Kasumi-1 (cell line): ENCODE data around the gene SGMS1.
"Not testable (repeated sequence)": the region's sequence is repeated elsewhere in the genome, so short reads cannot be mapped to it uniquely, and the experiment has no call there.

Source experiments
- DNase-seq, 2 experiments: peaks; one replicate each; lab custom pipeline; 2025; lab: John Stamatoyannopoulos, UW

The SGMS1 gene

DNA sequence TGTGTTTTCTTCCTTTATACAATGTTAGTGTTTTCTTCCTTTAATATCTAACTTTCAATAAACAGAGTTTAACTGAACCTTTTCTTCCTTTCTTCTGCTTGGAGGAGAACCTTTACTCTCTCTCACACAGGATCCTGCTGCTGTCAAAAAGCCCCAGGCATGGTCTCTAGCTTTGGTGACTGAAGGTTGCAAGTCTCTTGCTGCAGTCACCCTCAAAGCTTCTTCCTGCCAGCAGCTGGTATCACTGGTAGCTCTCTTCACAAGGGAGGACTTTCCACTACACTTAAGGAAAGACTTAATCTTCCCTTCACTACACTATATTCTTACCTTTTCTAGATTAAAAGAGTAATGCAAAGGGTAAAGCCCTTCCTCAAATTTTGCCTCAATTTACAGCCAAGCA is 153.4 kb downstream of the SGMS1 start:
- peak; percentile 49 to 58 for DNase-seq

DNA sequence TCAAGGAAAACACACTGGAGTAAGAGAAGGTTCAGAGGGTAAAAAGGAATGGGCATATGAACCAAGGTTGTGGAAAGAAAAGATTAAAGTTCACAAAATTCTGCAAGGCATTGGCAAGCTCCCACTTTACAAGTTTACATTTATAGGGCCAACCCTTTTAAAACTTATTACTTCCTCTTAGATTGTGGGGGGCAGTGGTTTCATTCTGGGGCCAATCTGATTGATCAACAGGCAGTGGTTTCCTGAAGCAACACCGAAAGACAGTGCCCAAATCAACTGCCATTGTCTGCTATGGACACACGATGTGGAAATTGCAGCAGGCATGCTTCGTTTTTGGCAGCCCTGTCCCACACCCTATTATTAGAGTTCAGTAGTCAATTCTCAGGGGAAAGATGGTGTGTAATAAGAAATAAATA is 154.0 kb downstream of the SGMS1 start:
- DNase-seq, result peak; percentile 66 to 72

DNA sequence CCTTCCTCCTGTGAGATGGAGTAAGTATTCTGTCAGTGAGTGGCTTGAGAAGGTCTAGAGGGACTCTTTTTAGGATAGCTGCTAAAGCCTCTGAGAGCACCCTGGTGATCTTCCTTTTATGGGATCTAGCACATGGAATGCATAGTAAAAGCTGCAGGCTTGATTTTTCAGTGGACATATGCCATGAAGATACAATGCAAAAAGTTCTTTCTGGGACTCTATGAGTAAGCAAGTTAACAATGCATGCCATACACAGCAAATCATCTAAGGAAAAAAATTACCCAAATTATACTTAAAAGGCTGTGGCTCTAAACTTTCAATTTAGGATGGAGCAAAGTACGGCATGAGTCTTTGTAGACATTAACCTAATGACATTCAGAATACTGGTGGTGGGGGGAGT is 154.5 kb downstream of the SGMS1 start:
- DNase-seq, result no peak

DNA sequence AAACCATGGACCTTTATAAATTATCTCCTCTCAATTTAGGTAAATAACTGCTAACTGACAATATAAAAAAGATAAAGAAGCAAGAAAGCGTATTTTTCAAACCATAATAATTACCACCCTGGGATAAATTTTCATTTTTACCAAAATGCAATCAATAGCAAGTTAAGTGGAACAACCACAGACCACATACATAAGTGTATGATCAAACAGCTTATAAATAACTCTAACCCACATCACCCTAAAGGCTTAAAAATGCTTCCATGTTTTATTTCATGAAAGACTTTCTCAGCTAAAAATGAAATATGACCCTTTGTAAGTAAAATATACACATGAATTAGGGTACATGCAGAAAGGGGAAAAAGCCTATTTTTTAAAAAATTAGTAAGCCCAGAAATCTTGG is 156.5 kb downstream of the SGMS1 start:
- no peak for DNase-seq

- DNase-seq, result peak; percentile 86 to 90
Measured at GRCh38 chr10:50464004-50464409, 159.7 kb downstream of the SGMS1 start.

GRCh38 chr10:50461834-50462233 is 161.9 kb downstream of the SGMS1 start:
- no peak for DNase-seq

- DNase-seq, result no peak
Measured at GRCh38 chr10:50461123-50461522, 162.6 kb downstream of the SGMS1 start.

DNA sequence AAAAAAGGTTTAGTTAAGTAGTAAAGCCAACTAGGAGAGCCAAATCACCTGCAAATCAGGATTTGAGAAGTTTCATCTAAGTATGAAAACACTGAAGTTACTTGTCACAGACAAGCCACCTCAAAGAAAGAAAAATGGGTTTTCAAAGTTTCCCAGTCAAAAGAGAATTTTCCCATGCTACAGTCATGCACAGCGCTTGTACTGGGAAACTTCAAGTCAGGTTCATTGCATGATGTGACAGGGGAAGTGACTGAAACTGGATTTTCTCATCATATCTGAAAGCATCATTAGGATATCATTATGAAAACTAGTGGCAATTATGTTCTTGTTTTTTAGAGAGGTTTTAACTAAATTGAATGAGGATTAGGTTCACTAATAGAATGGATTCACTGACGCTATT is 167.0 kb downstream of the SGMS1 start:
- DNase-seq, result no peak

DNA sequence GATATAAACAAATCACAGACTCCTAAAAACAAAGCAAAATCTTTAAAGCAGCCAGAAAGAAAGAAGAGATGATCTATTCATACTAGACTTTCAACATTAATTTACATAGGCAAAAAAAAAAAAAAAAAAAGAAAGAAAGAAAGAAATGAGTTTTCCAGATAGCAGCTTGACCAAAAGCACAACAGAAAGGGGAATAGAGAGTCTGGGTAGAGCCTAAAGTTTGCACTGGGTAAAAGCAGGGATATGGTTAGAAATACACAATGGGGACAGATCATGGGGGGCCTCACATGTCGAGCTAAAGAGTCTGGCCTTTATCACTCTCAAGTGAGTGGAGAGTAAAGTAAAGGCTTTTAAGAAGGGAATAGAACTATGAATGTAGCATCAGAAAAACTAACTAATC is 169.8 kb downstream of the SGMS1 start:
- DNase-seq, result no peak

DNA sequence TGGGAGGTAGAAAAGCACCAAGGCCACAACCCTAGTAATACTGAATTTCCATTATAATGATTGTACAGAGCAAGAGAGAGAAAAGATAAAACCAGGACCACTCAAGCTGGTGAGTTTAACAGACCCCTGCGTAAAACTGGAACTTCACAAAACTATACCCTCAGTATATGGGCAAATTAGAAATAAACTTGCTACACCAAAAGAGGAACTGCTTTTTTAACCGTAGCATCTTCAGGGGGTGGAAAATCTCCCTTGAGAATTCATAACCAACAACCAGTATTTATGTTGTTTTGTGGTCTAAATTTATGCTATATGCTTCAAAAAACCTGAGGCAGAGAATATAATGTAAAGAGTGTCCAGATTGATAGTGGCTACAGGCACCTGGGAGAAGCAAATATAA is 171.2 kb downstream of the SGMS1 start:
- DNase-seq, result peak; percentile 72 to 80

- DNase-seq, result no peak
Measured at GRCh38 chr10:50447691-50448090, 176.1 kb downstream of the SGMS1 start.

DNA sequence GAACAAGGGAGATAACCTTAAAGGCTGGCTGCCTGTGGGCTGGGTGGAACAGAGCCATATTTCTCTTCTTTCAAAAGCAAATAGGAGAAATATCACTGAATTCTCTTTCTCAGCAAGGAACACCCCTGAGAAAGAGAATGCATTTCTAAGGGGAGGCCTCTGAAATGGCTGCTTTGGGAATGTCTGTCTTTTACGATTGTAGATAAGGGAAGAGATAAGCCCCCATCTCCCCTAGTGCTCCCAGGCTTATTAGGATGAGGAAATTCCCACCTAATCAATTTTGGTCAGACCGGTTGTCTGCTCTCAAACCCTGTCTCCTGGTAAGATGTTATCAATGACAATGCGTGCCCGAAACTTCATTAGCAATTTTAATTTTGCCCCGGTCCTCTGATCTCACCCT is 178.0 kb downstream of the SGMS1 start:
- DNase-seq, result not testable (repeated sequence)

GRCh38 chr10:50440489-50440888 is 183.3 kb downstream of the SGMS1 start:
- peak; percentile 22 to 37 for DNase-seq

DNA sequence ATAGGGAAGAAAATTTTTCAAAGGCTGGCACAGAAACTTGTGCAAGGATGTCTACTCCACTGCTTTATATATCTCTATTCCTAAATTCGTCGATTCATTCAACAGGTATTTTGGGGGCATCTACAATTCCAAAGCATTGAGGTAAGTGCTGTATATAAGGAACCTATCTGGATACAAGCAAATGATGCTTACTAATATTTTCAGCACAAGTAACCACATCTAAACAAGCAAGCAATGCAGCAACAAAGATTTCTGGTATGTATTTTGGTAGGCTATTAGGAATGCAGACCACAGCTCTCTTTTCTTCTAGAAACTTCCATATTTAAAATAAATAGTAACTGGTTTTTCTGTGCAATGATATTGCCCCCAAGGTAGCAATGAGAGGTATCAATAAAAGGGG is 183.9 kb downstream of the SGMS1 start:
- no peak for DNase-seq

DNA sequence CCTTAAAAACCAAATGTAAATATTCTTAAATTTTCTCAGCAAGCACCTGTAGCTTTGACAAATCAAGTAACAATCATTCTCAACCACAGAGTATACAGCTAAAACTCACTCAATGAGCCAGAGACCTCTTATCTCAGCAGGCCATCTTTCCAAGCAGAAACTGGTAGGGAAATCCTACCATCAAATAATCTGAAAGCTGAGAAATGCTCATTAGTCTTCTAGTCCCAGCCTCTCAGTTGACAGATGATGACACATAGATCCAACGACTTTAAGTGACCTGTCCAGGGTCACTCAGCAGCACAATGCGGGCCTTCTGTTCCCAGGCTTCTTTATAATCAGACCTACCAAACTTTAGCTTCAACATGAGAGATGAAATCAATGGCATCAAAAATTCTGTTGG is 184.6 kb downstream of the SGMS1 start:
- DNase-seq, result no peak

GRCh38 chr10:50438049-50438936 is 185.5 kb downstream of the SGMS1 start:
- peak; percentile 28 to 34 for DNase-seq

GRCh38 chr10:50437248-50437647 is 186.5 kb downstream of the SGMS1 start:
- DNase-seq, result peak; percentile 29 to 40

DNA sequence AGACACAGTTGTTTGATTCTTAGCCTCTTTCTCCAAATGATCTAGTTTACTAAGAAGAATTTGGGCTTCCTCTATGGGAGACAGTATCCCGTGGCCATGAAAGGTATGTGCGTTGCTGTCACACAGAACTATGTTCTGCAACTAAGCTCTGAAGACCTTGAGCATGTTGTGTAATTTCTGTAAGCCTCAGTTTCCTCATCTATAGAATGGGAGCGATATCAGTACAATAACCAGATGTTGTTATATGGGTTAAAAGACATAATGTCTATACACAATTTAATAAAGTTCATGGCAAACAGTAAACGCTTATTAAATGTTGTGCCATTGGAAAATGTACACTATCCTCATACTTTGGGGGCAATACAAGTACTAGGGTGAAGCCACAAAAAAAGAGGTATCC is 187.0 kb downstream of the SGMS1 start:
- no peak for DNase-seq

GRCh38 chr10:50432211-50433009 is 191.3 kb downstream of the SGMS1 start:
- no peak for DNase-seq

DNA sequence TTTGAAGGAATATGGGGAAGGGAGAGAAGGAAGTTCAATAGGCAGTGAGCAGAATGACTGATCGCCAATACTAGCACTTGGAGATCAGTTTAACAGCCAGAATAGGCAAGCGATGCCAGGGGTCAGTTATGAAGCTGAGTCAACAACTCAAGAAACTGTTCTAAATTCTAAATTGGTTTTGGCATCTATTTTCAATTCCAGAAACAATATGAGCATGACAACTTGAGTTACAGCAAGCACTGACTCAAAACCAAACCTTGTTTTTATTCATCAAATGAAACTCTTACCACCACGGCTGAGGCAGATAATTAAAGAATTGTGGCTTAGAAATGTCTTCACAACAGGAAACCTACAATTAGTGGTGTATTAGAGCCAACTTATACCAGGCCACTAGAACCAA is 192.0 kb downstream of the SGMS1 start:
- DNase-seq, result no peak

DNA sequence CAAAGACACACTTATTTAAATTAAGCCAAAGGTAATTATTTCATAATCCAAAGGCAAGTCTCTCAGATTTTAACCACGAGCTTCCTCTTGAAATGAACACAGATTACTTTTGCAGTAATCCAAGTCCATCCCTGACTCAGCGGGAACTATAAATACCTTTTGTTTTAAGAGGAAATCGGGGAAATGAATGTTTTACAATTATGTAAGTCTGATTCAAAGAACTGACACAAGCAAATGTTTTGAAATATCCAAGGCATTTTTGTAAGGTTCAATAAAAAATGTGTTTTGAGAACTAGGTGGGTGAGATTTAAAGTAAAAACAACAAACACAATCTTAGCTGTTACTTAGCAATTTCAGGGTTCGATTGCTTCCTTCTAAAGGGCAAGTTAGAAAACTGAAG is 192.6 kb downstream of the SGMS1 start:
- DNase-seq, result peak; percentile 13 to 26

DNA sequence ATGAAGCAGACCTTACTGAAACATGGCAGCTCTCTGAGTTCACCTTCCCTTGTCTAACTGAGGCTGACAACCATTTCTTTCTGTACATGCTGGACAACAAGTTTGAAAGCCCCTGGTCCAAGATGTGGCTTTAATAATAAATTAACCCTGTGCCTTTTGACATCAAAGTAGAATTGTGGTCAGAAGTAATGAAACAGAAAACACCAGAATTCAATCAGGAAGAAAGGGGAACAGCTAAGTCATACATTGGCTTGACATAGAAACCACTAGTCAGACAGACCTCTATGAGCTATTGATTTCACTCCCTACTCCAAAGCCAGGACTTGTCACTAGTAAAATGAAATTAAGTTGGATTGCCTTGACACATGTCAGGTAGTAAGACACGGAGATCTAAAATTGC is 197.3 kb downstream of the SGMS1 start:
- DNase-seq, result peak; percentile 12 to 17

DNA sequence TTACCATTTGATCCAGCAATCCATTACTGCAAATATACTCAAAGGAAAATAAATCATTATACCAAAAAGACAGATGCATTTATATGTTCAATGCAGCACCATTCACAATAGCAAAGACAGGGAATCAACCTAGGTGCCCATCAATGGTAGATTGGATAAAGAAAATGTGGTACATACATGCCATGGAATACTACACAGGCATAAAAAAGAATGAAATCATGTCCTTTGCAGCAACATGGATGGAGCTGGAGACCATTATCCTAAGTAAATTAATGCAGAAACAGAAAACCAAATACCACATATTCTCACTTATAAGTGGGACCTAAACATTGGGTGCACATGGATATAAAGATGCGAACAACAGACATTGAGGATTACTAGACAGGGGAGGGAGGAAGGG is 198.5 kb downstream of the SGMS1 start:
- not testable (repeated sequence) for DNase-seq
